Neural progenitor cell (in vitro differentiated cells): ENCODE results near the gene POPDC2. TPM values are rescaled to one million over a fixed set of nuclear protein-coding genes. Genes with fewer than 3 reads are reported as not detected.

Source experiments
- DNase-seq: peaks from one replicate; pipeline ENCODE4 v3.0.0-alpha.2; 2016; ENCODE audit warnings: low spot score
- H2AFZ ChIP-seq: fragments of 200-600 bp; sonication (generic); replicated peaks from 2 replicates; pipeline ENCODE4 v1.6.1; 2016; ENCODE audit warnings: antibody characterized with exemption
- H3F3A ChIP-seq: fragments of 200-600 bp; sonication (generic); 2 replicates; pipeline ENCODE4 v1.6.1; 2016; ENCODE audit warnings: antibody characterized with exemption, low read depth
- H3K27ac ChIP-seq: fragments of 200-600 bp; sonication (generic); 2 replicates; pipeline ENCODE4 v1.5.1; 2016; ENCODE audit warnings: mild to moderate bottlenecking
- H3K27me3 ChIP-seq: fragments of 200-600 bp; sonication (generic); 2 replicates; pipeline ENCODE4 v1.6.1; 2016; ENCODE audit warnings: mild to moderate bottlenecking, moderate library complexity
- H3K36me3 ChIP-seq: fragments of 200-600 bp; sonication (generic); 2 replicates; pipeline ENCODE4 v1.5.1; 2016
- H3K4me1 ChIP-seq: fragments of 200-600 bp; sonication (generic); 2 replicates; pipeline ENCODE4 v1.6.1; 2016; ENCODE audit warnings: mixed run types
- H3K4me2 ChIP-seq: fragments of 200-600 bp; sonication (generic); 2 replicates; pipeline ENCODE4 v1.6.1; 2016
- H3K4me3 ChIP-seq: fragments of 200-600 bp; sonication (generic); 2 replicates; pipeline ENCODE4 v1.5.1; 2016
- H3K79me2 ChIP-seq: fragments of 200-600 bp; sonication (generic); 2 replicates; pipeline ENCODE4 v1.6.1; 2016; ENCODE audit warnings: low read depth
- H3K9ac ChIP-seq: fragments of 200-600 bp; sonication (generic); 2 replicates; pipeline ENCODE4 v1.6.1; 2016
- H3K9me3 ChIP-seq: fragments of 200-600 bp; sonication (generic); 2 replicates; pipeline ENCODE4 v1.5.1; 2016; ENCODE audit warnings: low read depth
- H4K20me1 ChIP-seq: fragments of 200-600 bp; sonication (generic); 2 replicates; pipeline ENCODE4 v1.6.1; 2016; ENCODE audit warnings: low read depth
- H3K27ac Mint-ChIP-seq: 3 replicates; pipeline ENCODE4 v1.8.0; 2021; ENCODE audit warnings: mixed read lengths
- H3K27me3 Mint-ChIP-seq: 2 replicates; pipeline ENCODE4 v1.8.0; 2022; ENCODE audit warnings: low read depth, mild to moderate bottlenecking, inconsistent platforms, moderate library complexity, mixed read lengths; ENCODE audit not compliant: insufficient read depth
- H3K36me3 Mint-ChIP-seq: 3 replicates; pipeline ENCODE4 v1.8.0; 2021; ENCODE audit warnings: mixed read lengths
- H3K4me1 Mint-ChIP-seq: 3 replicates; pipeline ENCODE4 v1.8.0; 2021; ENCODE audit warnings: mixed read lengths
- H3K4me3 Mint-ChIP-seq: 3 replicates; pipeline ENCODE4 v1.8.0; 2021; ENCODE audit warnings: mild to moderate bottlenecking, moderate library complexity, mixed read lengths
- H3K9me3 Mint-ChIP-seq: 3 replicates; pipeline ENCODE4 v1.8.0; 2020; ENCODE audit warnings: mixed read lengths
- EZH2 ChIP-seq: fragments of 200-600 bp; sonication (generic); IDR thresholded peaks from 2 replicates; pipeline ENCODE4 v1.6.1; 2017; ENCODE audit warnings: antibody characterized with exemption, mild to moderate bottlenecking, moderate library complexity
- EZH2phosphoT487 ChIP-seq: fragments of 200-600 bp; sonication (generic); IDR thresholded peaks from 2 replicates; pipeline ENCODE4 v1.6.1; 2017; ENCODE audit warnings: antibody characterized with exemption
- total RNA-seq: library from RNA; depleted of rRNA; stranded (reverse); fragments of >200 nt; gene quantifications from 2 replicates; pipeline ENCODE4 v1.2.3, GENCODE V29; 2015; ENCODE audit warnings: low replicate concordance
- TF ChIP-seq, protein P1 (sequence below): fragments of 200-600 bp; sonication (generic); IDR thresholded peaks from 2 replicates; pipeline ENCODE4 v1.5.1; 2017; ENCODE audit warnings: antibody characterized with exemption, mild to moderate bottlenecking

POPDC2 gene
- total RNA-seq, 1 donor from 2014 or later, result 0.95 TPM

DNA sequence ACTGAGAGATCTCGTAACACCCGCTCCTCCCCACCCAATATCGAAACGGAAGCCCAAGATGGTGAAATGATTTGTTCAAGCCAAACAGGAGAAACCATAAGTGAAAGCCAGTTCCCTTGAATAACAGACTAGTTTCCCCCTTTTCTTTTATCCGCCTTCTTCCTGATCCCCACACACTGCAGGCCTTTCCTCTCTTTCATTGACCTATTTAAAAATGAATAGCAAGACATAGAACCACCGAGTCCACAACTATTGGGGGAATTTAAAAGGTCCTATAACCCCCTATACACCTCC lies 17.2 kb upstream of the POPDC2 start:
- TF ChIP-seq EZH2, result no peak
- no peak for TF ChIP-seq EZH2phosphoT487
- TF ChIP-seq, protein P1, sequence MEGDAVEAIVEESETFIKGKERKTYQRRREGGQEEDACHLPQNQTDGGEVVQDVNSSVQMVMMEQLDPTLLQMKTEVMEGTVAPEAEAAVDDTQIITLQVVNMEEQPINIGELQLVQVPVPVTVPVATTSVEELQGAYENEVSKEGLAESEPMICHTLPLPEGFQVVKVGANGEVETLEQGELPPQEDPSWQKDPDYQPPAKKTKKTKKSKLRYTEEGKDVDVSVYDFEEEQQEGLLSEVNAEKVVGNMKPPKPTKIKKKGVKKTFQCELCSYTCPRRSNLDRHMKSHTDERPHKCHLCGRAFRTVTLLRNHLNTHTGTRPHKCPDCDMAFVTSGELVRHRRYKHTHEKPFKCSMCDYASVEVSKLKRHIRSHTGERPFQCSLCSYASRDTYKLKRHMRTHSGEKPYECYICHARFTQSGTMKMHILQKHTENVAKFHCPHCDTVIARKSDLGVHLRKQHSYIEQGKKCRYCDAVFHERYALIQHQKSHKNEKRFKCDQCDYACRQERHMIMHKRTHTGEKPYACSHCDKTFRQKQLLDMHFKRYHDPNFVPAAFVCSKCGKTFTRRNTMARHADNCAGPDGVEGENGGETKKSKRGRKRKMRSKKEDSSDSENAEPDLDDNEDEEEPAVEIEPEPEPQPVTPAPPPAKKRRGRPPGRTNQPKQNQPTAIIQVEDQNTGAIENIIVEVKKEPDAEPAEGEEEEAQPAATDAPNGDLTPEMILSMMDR, result no peak
- H3K4me2 ChIP-seq, result peak overlapping the region; percentile 92
- Mint-ChIP-seq H3K27ac (peak overlapping the region; percentile 70), H3K4me1 (peaks cover 21% of the 10 kb centered on the region), H3K36me3 (peaks cover 6% of the 10 kb centered on the region), H3K27me3 (peaks cover 5% of the 10 kb centered on the region), H3K9me3 (no peaks in the 10 kb centered on the region), H3K4me3 (peak overlapping the region; percentile 96)
- DNase-seq, result no peak
- no peaks in the 10 kb centered on the region for H3F3A ChIP-seq
- no peaks in the 10 kb centered on the region for H3K9me3 ChIP-seq
- H3K79me2 ChIP-seq, result peaks cover 20% of the 10 kb centered on the region
- H3K36me3 ChIP-seq, result peaks cover 8% of the 10 kb centered on the region
- H4K20me1 ChIP-seq, result no peaks in the 10 kb centered on the region
- H3K4me1 ChIP-seq, result peaks cover 10% of the 10 kb centered on the region
- H2AFZ ChIP-seq, result peak overlapping the region; percentile 90
- H3K27me3 ChIP-seq, result no peaks in the 10 kb centered on the region
- peak overlapping the region; percentile 80 for H3K4me3 ChIP-seq
- H3K9ac ChIP-seq, result no peak overlapping the region
- no peak overlapping the region for H3K27ac ChIP-seq

DNA sequence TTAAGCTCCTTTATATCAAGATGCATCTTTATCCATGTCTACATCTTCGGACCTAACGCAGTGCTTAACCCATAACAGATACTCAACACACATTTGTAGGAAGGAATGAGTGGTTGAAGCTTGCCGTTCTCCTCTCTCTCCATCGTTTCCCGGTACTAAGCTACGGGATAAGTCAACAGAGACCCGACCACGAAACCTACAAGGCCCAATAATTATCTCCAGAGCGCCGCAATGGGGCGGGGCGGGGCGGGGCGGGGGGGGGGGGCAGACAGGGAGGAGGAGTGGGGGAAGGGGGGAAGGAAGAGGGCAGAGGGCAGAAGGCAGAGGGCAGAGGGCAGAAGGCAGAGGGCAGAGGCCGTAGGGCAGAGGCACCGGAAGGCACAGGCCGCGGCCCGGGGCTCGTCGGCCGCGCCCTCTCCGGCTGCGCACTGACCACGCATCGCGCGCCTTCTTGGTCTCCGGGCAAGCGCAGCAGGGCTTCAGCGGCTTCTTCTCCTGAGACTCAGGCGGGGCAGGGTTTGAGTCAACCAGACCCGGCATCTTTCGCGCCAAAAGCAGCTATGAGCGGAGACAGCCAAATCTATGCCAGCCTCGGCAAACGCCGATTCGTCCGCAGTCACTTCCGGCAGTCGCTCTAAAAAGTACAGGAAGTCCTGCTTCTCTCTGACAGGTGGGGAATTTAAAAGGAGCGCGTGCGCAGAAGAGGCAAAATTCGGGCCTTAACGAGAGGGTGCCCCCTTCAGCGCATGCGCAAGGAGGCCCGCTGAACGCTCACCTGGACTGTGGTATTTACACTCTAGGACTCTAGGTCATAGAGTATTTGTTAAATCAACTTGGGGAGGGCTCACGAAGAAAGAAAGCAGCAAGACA lies 16.6 kb upstream of the POPDC2 start, which contains the start of gene COX17:
TSS of gene COX17 (minus strand) at position 636 of the 870 bp plus-strand sequence. CDS start at position 540, 96 bp downstream.
- peak within 1 kb of the TSS; percentile 70 for H3K27ac Mint-ChIP-seq
- H3K4me1 Mint-ChIP-seq, result peaks cover 21% of the 10 kb centered on the region
- no peaks in the 10 kb centered on the region for H3K9me3 ChIP-seq
- DNase-seq, result peak; percentile 93
- peaks cover 20% of the 10 kb centered on the region for H3K79me2 ChIP-seq
- H3K27me3 Mint-ChIP-seq, result peaks cover 5% of the 10 kb centered on the region
- H3K4me1 ChIP-seq, result peaks cover 10% of the 10 kb centered on the region
- H2AFZ ChIP-seq, result peak within 1 kb of the TSS; percentile 90
- H3K4me2 ChIP-seq, result peak within 1 kb of the TSS; percentile 92
- H3K27me3 ChIP-seq, result no peaks in the 10 kb centered on the region
- peak within 1 kb of the TSS; percentile 38 for H3K27ac ChIP-seq
- TF ChIP-seq EZH2phosphoT487 (no peak), EZH2 (no peak)
- TF ChIP-seq, protein P1, result no peak
- peaks cover 14% of the 10 kb centered on the region for H3K36me3 ChIP-seq
- peak within 1 kb of the TSS; percentile 80 for H3K4me3 ChIP-seq
- no peaks in the 10 kb centered on the region for H3K9me3 Mint-ChIP-seq
- peaks cover 8% of the 10 kb centered on the region for H3K36me3 Mint-ChIP-seq
- no peaks in the 10 kb centered on the region for H4K20me1 ChIP-seq
- no peaks in the 10 kb centered on the region for H3F3A ChIP-seq
- H3K9ac ChIP-seq, result peak within 1 kb of the TSS; percentile 37
- peak within 1 kb of the TSS; percentile 96 for H3K4me3 Mint-ChIP-seq

DNA sequence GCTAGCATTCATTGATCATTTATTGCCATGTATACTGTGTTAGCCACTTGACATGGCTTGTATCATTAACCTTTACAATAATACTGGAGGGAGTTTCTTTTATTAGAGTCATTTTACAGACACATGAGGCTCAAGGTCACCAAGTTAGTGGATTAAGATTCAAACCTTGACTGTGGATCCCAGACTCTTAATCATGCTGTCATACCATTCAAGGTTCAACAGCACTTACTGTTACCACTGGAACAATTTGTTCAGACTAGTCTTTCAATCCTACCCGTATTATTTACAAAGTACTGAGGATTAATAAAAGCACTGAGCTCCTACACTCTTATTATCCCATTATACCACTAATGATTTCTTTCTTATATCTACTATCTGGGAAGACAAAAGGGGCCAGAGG lies 15.6 kb upstream of the POPDC2 start:
- H3K9me3 Mint-ChIP-seq, result no peaks in the 10 kb centered on the region
- Histone ChIP-seq H3K36me3 (peaks cover 16% of the 10 kb centered on the region), H3K9ac (peak overlapping the region; percentile 37), H3K4me1 (peaks cover 10% of the 10 kb centered on the region), H4K20me1 (no peaks in the 10 kb centered on the region), H3F3A (no peaks in the 10 kb centered on the region), H3K4me2 (peak overlapping the region; percentile 92), H2AFZ (no peak overlapping the region), H3K27me3 (no peaks in the 10 kb centered on the region), H3K4me3 (peak overlapping the region; percentile 80), H3K27ac (no peak overlapping the region), H3K79me2 (peaks cover 20% of the 10 kb centered on the region), H3K9me3 (no peaks in the 10 kb centered on the region)
- DNase-seq, result no peak
- no peak overlapping the region for H3K27ac Mint-ChIP-seq
- peaks cover 21% of the 10 kb centered on the region for H3K4me1 Mint-ChIP-seq
- peaks cover 9% of the 10 kb centered on the region for H3K36me3 Mint-ChIP-seq
- TF ChIP-seq EZH2 (no peak), EZH2phosphoT487 (no peak)
- TF ChIP-seq, protein P1, result no peak
- H3K27me3 Mint-ChIP-seq, result peaks cover 2% of the 10 kb centered on the region
- H3K4me3 Mint-ChIP-seq, result peak overlapping the region; percentile 96
